NCI-H69 (cell line): Measurements from ENCODE around the gene ASPSCR1.

Source experiments
- DNase-seq: peaks from one replicate; lab custom pipeline; 2025; lab: John Stamatoyannopoulos, UW

Gene ASPSCR1

DNA sequence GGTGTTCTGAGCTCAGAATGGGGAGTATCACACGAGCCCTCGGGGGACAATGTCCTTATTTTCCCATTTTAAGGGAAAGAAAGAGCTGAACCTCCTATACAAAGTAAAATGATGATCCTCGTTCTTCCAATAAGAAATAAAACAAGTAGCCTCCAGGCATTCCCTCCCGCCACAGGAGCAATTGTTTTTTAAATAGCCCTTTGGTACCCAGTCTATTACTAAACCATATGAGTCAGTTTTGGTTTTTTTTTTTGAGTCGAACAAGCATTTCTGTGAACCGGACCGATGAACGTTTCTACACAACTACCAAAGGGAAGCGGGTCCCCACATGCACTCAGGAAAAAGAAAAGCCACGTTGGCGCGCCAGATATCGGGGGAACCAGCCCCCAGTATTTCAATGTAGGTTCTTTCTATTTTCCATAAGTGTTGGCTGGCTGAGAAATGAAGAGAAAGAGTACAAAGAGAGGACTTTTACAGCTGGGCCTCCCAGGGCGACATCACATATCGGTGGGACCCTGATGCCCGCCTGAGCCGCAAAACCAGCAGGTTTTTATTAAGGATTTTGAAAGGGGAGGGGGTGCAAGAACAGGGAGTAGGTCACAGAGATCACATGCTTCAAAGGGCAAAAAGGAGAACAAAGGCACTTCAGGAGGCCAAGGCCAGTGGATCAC lies 63.9 kb downstream of the ASPSCR1 start:
- DNase-seq = no peak

DNA sequence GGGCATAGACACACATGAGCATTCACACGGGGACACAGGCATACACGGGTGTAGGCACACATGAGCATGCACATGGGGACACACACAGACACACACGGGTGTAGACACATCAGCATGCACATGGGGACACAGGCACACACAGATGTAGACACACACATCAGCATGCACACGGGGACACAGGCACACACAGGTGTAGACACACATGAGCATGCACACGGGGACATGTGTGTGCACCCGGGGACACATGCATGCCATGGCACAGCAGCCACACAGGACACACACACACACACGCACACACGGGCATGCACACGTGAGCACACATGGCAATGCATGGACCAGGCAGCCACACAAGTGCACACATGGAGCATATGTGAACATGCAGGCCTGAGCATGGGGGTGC lies 65.2 kb downstream of the ASPSCR1 start:
- DNase-seq = no peak

DNA sequence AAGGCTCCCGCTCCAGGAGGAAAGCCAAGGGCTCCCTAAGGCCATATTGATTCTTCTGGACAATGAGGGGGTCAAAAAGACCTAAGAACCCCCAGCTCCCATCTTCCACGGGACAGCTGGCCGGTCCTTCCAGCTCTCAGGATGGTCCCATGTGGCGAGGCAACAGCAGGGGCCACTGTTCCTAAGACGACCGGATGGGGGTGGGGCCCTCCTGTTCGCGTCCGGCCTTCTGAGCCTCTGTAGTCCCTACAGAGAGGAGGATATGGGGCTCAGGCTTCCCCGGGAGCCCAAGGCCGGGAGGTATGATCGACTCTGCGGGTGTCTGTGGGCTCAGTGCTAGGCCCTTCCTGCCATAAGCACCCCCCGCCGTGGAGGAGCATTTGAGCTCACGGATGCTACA lies 66.1 kb downstream of the ASPSCR1 start:
- DNase-seq = no peak

DNA sequence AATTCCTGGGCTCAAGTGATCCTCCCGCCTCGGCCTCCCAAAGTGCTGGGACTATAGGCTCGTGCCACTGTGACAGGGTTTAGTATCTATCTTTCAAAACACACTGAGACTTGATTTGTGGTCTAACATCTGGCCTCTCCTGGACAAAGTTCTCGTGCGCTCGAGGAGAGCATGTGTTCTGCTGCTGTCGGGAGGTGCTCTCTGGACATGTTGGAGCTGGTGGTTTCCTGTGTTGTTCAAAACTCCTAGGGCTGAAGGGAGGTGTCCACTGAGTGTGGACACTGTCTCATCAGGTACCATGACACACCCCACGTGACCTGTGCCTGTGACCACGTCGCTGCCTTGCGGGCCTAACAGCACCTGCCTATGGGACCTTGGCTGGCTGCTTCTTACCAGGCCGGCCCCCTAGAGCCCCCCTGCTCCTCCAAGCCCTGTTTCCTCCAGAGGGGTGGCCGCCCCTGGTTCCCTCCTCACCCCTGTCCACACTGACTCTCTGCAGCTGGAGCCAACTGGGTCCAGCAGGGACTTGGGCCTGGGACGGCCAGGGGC lies 68.6 kb downstream of the ASPSCR1 start:
- DNase-seq = no peak

DNA sequence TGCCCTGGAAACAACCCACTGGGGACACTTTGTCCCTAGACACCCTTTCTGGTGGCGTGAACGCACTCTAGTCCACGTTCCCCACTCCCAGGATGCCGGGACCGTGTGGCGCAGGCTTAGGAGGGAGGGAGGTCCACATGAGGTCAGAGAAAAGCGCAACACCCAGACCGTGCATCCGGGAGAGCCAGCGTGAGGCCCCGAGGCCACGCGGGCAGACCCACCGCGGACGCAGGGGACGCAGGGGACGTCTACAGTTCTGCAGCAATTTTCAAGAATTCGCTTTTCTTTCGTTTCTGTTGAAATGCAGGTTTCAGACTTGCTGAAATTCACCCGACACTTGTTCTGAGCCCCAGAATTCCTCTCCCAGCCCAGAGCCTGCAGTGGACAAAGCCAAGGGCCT lies 69.5 kb downstream of the ASPSCR1 start:
- no peak for DNase-seq

DNA sequence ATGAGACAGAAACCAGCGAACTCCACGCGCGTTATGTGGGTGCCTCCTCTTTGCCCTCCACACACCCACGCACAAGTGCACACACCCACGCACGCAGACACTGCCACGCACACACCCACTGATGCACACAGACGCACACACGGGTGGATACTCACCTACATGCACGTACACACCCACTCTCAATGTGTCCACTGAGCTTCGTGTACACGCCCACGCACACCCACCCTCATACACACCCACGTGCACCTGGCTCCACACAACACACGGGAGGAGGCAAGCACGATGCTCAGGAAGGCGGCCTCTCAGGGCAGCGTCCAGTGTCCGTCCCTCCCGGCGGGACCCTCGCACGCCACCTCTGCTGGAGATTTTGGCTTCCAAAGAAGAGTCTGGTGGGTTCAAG lies 70.0 kb downstream of the ASPSCR1 start:
- no peak for DNase-seq

DNA sequence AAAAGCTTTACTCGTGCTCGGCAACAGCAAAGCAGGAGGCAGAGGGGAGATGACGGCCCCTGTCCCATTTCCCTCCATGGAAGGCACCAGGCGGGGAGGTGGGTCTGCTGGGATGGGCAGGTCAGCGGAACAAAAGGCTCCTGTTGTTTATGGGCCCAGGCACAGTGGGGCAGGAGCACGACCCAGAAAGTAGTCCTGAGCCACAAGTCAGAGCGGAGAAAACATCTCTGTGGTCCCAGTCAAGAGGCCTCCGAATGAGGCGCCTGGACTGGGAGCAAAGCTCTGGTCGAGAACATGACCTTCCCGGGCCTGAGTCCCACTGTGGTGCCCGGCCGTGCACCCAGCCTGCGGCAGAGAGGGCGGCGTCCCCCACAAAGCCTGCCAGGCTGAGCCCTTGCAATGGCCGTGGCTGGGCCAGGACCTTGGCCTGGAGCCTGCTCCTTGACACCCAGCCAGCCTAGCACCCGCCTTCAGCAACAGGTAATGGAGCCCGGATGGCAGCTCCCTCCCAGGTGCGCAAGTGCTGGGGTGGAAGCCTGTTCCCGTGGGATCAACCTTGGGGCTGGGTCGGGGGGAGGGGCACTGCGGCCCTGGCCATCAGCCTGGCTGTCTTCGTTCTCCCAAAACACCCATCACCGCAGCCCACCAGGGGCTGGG lies 70.6 kb downstream of the ASPSCR1 start:
- DNase-seq = no peak

DNA sequence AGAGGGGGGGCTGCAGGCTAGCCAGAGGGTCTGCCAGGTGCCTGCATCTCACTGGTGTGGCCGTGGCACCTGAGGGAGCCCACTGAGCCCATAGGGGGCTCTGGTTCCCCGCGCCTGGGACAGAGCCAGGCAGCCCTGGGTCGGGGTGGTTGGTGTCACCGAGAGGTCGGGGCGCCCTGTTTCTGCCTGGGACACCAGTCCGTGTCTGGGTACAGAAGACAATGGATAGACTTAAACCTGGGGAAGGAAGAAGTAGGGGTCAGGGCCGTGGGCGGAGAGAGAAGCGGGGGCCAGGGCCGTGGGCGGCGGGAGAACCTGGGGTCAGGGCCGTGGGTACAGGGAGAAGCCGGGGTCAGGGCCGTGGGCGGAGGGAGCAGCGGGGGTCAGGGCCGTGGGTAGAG lies 71.1 kb downstream of the ASPSCR1 start:
- no peak for DNase-seq

DNA sequence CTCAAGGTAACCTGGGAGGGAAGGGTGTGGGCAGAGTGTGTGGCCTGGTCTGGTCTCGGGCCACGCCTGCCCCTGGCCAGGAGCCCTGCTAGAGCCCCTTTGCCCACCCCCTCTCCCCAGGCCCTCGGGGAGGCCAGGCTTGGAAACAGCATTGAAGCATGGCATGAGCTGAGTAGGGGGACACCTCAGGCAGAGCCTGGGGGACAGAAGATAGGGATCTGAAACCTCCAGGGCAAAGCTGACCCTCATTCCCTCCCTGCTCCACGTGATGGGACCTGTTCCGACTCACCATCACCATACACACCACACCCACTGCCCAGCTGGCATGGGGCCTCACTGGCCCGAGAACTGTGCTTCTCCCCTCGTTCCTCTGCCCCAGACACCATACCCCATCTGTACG lies 71.7 kb downstream of the ASPSCR1 start:
- DNase-seq = no peak

DNA sequence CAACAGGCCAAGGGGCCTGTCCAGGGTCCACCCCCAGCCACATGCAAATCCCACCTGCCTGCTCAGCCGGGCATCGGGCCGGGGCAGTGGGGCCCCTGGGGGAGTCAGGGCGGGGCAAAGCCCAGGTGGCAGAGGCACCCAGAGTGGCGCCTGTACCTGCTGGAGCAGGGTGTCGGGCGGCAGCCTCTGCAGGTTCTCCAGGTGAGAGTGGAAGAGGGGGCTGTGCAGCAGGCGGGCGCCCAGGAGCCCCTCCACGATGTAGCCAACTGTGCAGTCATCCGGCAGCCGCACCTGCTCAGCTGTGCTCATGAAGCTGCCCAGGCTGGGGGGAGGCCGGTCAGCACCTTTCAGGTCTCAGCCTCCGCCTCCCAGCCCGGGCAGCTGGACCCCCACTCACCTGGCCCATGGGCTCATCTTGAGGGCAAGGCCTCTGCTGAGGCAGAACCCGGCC lies 72.1 kb downstream of the ASPSCR1 start:
- DNase-seq = no peak

DNA sequence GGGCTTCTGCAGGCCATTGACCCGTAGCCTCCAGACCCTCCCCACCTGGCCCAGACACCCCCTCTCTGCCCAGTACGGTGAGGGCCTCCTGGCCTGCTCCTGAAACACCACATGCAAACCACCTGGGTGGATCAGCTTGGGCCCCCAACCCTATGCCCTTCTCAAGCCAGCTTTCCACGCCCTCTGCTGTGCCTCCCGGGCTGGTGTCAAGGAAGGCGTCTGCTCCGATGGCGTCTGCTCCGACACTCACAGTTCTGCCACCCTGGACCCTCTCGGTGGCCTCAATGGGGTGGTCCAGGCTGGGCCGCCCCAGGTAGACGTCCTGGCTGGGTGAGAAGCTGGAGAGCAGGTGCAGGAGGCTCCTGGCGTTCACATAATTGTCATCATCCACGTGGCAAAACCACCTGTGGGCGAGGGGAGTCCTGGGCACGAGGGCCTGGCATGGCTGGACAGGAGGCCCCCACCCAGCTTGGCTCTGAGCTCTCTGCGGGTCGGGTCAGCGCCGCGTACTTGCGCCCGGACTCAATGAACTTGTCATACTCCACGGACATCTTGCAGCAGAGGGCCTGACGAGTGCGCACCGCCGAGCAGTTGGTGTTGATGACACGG lies 72.8 kb downstream of the ASPSCR1 start:
- no peak for DNase-seq

DNA sequence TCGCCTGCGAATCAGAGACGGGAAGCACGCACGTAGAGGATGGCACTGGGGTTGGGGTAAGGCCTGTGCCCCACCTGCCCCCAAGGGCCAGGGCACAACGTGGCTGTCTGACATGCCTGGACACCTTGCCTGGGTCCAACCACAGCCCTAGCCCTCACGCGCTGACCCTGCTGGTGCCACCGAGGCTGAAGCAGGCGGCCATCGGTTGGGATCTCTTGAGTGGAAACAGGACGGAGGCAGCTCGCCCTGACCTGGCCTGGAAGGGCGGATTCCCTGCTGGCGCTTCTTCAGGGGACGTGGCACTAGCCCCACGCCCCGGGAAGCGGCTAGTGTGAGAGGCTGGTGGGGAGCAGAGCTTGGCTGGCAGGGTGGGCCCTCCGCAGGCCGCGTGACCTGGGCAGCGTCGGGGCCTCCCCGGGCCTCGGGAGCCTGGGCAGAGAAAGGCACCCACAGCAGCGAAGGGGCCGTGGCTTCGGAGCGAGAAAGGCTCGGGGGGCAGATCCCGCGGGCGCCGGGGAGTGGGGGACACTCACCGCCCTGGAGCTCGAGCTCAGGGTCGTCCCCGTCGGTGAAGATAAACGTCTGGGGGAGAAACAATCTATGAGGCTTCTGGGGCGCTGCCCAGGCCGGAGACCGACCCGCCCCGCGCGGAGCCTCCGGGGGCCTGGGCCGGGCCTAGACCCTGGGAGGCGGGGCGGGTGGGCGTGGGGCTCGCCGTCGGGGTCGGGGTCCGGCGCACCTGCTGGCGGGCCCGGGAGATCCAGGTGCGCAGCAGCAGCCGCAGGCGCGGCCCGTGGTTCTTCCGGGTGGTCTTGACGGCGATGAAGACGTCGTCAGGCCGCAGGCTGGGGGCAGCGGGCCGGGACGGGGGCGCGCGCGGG lies 73.6 kb downstream of the ASPSCR1 start:
- no peak for DNase-seq

DNA sequence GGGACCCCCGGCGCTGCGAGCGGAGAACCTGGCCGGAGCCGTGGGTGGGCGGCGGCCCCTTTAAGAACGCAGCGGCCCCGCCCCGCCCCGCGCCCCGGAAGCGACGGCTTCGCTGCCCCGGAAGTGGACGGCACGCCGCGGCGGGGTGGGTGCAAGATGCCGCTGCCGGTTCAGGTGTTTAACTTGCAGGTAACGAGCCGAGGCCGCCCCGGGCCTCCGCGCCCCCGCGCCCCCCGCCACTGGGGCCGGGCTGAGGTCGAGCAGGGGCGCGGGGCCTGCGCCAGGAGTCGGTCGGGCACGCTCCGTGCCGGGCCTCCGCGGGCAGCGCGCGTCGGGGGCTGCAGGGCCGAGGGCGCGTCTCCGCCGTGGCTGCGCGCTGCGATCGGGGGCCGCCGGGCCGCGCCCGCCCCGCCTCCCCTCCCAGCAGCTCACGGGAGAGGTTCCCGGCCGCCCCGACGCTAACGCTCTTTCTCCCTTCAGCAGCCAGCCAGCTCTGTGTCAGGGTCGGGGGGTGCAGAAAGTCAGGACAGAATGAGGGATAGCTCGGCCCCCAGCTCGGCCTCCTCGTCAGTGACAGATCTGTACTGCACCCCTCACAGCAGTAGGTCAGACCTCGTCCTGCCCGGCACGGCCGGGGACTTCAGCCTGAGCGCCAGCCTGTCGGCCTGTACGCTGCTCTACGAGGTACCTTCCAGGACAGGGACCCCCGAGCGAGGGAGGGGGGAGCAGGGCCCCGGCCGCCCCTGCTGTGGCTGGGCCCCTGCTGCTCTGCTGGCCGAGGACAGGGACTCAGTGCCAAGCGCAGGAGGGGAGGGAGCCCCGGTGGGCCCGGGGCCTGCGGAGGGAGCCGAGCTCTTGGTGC lies 74.6 kb downstream of the ASPSCR1 start, which contains the start of the genes GPS1 and RFNG:
Gene GPS1, plus strand, starts transcription at position 123 of the 862 bp plus-strand sequence. Its CDS starts 34 bp downstream, at position 157.
Gene RFNG, minus strand, starts transcription at position 36 of the 862 bp plus-strand sequence. CDS start 45 bp downstream, outside the sequence.
- peak; percentile 86 for DNase-seq

DNA sequence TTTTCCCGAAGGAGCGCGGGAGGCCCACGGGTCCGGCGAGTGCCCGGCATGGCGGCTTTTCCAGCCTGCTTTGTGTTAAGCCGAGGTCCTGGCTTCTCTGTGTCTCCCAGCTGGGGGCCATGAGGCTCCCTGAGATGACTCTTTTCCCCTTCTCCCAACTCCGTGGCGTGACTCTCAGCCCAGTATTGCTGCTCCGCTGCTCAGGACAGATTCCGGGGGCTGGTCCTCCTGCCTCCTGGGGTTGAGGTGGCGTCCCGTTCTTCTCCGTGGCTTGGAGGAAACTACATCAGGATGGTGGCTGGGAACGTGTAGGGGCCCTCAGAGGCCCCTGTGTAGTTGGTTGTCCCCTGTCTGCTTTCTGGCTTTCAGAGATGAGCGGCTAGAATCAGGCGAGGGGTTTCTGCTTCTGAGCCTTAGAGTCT lies 75.2 kb downstream of the ASPSCR1 start:
- no peak for DNase-seq

DNA sequence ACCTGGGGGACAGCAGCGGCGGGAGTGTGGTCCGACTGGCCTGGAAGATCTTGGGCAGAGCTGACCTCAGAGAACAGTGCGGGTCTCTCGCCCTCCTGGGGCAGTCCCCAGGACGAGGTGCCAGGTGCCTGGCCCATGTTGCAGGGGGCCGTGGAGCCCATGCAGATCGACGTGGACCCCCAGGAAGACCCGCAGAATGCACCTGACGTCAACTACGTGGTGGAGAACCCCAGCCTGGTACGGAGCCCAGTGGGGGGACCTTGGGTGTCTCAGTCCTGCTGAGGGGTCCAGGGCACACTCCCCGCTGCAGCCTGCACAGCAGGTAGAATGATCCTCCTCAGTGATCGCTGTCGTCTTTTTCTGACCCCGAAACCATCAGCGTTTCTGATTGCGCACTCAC lies 75.7 kb downstream of the ASPSCR1 start:
- DNase-seq = no peak

DNA sequence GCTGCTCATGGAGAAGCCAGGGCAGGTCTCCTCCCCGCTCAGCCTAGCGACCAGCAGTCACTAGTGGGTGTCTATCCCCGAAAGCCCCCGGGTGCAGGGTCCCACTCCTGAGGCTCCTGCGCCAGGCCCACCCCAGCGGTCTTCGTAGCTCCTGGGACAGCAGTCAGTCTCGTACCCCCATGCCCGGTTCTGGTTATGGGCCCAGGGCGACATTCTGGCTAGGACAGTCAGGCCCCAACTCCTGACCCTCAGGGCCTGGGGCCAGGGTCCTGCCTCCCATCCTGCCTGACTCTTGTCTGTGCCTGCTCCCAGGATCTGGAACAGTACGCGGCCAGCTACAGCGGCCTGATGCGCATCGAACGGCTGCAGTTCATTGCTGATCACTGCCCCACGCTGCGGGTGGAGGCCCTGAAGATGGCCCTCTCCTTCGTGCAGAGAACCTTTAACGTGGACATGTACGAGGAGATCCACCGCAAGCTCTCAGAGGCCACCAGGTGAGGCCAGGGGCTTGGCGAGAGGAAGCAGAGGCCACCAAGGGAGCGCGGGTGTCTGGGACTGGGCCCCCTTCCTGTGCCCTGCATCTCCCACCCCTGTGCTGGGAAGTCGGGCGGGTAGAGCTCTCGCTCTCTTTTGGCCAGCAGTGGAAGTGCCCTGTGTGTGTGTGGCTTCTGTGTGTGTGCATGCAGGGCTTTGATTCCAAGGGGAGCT lies 76.3 kb downstream of the ASPSCR1 start:
- no peak for DNase-seq

DNA sequence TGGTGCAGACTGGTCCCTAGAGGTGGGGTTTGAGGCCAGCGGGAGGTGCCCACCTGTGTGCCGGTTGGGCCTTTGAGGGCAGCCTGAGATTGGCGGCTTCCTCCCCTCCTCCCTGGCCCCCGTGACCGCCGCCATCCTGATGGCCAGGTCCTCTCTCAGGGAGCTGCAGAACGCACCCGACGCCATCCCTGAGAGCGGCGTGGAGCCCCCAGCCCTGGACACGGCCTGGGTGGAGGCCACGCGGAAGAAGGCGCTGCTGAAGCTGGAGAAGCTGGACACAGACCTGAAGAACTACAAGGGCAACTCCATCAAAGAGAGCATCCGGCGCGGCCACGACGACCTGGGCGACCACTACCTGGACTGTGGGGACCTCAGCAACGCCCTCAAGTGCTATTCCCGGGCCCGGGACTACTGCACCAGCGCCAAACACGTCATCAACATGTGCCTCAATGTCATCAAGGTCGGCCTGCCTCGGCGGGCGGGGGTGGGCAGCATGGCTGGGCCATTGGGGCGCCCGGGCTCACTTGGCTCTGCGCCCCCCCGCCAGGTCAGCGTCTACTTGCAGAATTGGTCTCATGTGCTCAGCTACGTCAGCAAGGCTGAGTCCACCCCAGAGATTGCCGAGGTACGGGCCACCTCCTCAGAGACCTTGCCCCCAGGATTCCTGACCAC lies 77.1 kb downstream of the ASPSCR1 start:
- no peak for DNase-seq

DNA sequence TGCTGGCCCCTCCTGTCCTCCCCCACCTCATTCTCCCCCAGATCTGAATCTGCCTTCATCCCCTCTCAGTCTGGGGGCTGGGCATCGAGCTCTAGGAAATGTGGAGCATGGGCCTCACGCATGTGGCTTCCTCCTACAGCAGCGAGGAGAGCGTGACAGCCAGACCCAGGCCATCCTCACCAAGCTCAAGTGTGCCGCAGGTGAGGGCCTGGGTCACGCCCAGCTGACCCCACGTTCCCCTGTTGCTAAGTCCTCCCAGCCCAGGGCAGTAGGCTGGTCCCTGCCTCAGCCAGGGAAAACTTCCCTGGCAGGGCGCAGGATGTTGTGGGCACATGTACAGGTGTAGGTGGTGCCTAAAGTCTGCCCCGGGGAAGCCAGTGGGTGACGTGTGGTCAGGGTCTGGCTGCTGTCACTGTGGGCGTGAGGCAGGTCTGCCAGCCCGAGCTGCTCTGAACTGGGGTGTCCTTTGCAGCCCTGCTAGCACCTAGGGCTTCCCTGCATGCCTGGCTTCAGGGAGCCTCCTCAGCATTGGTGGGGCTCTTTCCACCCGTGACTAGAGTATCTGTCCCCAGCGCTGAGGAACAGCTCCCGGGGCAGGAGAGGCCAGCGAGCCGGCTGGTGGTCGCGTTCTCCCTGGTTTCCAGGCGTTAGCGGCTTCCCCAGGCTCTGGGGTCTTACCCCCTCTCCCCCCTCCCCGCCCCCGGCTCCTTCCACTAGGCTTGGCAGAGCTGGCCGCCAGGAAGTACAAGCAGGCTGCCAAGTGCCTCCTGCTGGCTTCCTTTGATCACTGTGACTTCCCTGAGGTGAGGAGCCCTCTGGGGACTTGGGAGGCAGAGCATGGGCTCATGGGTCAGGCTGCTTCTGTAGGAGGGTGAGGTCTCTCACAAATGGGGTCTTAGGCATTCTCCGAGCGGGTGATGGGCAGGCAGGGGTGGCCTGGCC lies 77.9 kb downstream of the ASPSCR1 start:
- DNase-seq = peak; percentile 55
